HG03565 (cell line): Measurements from ENCODE around the gene MTHFD2L.
"Not testable (repeated sequence)": the region's sequence is repeated elsewhere in the genome, so short reads cannot be mapped to it uniquely, and the experiment has no call there.

Experiments used
- ATAC-seq: cut with Tn5 transposase; IDR thresholded peaks from one replicate; pipeline ENCODE4 v1.9.1; 2021; ENCODE audit warnings: mild to moderate bottlenecking, moderate library complexity; ENCODE audit not compliant: unreplicated experiment

MTHFD2L gene

GRCh38 chr4:74157561-74158465, at the start of gene MTHFD2L:
TSS of gene MTHFD2L (plus strand) at chr4:74158118. CDS start at chr4:74158139, 21 bp downstream.
- ATAC-seq, result peak; percentile 96

DNA sequence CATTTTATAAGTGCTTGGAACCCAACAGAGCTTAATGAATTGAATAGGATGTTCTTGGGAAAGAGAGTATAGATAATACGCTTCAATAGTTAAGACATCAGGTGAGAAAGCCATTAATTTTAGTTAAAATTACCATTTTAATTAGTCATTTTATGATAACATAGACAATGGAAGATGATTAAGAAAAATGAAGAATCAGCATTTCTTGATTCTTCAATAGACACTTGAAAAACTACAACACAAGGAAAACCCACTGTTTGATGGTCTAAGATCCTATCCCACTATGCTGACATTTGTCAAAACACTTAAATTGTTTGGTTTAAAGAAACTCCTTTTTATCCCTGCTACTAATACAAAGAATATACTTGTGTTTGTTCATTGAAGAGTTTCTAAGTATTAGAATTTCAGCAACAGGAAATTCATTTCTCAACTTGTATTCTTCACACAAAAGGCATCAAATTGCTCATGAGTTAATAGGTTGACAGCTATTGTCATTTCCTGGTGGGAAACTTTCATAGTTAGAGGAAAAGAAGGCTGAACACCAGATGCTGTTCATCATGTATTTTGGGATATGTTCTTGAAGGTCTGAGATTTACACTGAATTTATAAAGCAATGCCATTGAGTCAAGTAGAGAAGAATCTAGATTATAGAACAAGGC, 49.3 kb upstream of the MTHFD2L start:
- ATAC-seq, result no peak

DNA sequence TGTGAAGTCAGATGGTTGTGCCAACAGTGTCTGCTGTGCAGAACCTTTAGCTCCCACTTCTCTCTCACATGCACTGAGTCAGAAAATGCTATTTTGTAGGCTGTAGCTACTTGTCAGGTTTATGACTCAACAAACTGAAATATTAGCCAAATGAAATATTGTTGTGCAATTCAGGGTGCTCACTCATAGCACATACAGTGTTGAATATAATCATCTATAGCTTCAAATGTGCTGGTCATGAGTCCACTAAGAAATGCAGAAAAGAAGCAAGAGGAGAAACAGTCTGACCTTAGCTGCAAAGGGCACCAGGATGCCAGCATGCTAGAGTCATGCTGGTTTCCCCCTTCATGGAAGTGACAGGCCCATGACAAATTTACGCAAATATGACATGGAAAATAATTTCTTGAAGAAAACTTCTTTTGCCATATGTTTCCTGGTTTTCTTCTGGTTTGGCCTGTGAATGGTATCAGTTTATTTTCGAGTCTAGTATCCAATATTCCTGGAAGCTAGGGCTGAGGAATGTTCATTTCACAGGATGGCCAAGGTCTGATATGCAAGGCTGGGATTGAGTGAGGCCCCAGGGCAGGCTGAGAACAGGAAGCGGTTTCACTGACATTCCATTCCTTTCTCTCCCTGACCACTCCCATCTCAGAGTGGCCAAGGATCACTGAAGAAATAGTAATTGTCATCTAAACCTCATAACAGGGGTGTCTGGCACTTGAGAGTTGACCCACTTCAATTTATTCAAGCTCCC, 48.6 kb upstream of the MTHFD2L start:
- no peak for ATAC-seq

GRCh38 chr4:74109870-74110605, 47.9 kb upstream of the MTHFD2L start:
- ATAC-seq, result no peak

DNA sequence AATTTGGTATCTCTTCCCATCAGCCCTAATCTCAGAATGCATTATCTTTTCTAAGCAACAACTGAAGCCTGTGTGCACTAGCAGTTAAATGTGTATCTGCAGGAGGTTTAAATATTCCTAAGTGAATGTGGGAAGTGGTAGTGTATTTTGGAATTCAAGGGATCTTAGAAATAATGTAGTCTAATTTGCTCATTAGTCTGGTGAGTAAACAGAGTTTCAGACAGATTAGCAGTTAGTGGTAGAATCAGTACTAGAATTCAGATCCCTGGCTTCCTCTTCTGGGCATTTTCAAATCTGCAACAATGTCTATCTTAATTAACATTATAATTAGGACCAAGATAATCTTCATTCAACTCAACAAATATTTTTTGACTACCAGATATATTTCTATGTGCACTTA, 47.2 kb upstream of the MTHFD2L start:
- ATAC-seq, result no peak

DNA sequence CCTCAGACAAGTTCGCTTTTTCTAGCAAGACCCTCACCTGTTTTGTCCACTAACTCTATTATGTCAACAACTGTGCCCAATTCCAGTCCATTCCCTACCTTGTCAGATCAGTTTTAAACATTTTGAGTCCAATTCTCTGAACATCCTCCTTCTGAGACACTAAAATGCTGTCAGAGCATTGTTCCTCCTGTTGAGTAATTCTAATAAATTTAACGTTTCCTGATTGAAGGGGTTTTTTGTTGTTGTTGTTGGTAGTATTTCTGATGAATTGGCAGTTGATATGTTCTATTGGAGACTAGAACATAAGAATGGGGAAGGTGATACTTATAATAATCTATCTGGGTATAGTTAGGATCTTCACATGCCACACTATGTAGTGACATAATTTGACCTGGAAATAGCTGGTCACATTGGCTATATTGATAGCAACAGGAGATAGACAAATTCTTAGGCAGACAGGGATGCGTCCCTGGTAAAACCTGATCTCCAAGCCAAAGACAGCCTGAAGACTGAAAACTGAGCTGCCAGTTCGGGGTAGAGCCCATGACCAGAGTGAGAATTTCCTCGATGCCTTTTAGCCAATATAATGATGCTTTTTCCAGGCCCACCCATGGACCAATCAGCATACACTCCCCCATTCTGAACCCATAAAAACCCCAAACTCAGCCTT, 46.5 kb upstream of the MTHFD2L start:
- ATAC-seq, result no peak

- ATAC-seq, result no peak
These were observed 45.9 kb upstream of the MTHFD2L start for GRCh38 chr4:74111990-74112389.

- no peak for ATAC-seq
These were observed 45.4 kb upstream of the MTHFD2L start for GRCh38 chr4:74112399-74113105.

GRCh38 chr4:74114234-74114633, 43.7 kb upstream of the MTHFD2L start:
- no peak for ATAC-seq

DNA sequence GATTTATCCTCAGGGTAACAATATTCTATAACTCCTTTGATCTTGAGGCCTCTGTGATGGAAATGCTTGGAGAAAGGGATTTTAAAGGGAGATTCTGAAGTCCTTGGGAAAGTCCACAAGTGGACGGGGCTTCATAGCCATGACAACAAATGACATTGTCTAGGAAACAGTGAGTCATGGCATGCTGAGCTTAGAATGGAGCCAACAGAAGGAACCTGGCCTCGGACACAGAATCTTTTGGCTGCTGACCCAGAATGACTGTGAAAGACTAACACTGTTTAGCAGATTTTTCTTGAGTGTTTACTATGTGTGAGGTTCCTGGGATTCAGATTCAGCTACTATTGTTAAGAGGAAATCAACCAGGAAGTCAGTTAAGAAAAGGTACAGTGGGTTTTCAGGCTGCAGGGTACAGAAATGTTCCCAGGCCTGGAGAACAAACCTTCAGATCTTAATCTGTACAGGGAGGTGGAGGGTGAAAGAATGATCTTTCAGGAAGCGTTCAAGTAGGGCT, 40.8 kb upstream of the MTHFD2L start:
- no peak for ATAC-seq

GRCh38 chr4:74118600-74119338, 39.1 kb upstream of the MTHFD2L start:
- no peak for ATAC-seq

DNA sequence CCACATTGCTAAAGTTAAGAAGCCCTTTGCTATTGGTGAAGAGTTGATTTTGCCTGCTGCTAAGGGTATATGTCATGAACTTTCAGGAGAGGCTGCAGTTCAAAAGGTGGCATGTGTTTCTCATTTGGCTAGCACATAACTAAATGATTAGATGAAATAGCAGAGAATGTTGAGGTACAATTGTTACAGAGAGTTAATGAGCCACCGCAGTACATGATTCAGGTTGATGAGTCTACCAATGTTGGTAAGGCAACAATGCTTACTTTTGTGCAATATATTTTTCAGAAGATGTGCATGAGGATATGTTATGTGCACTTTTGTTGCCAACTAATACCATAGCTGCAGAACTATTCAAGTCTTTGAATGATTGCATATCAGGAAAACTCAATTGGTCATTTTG, 37.8 kb upstream of the MTHFD2L start:
- ATAC-seq, result no peak

GRCh38 chr4:74121643-74122579, 36.0 kb upstream of the MTHFD2L start:
- ATAC-seq, result no peak

GRCh38 chr4:74123065-74123728, 34.7 kb upstream of the MTHFD2L start:
- ATAC-seq, result no peak

DNA sequence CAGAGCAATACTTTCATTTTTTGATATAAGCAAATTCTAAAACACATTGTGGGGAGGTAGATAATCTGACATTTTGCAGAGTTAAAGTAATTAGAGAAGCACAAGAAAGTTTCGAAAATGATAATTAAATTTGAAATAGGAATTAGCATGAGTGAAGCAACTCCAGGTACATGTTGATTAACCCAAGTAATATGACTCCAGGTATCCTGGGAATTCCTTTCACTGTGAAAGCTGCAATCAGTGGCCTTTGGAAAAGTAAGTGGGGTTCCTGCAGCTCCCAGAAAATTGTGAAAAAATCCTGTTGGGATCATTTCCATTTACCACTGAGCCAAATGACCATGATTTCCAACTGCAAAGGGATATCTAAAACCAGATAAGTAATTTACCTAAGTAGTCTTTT, 32.9 kb upstream of the MTHFD2L start:
- ATAC-seq, result no peak

- no peak for ATAC-seq
These were observed 30.2 kb upstream of the MTHFD2L start for GRCh38 chr4:74127745-74128144.

GRCh38 chr4:74130843-74131242, 27.1 kb upstream of the MTHFD2L start:
- not testable (repeated sequence) for ATAC-seq
